ENCODE data around the gene HBB.

- TF ChIP-seq CTCF (conservative IDR thresholded peaks at IDR 0.05 in 1 of 2, IDR thresholded peaks at IDR 0.05 in 1 of 2; ENCODE audit: low read depth in 1 of 2, low read length in 2 of 2) (no peak), EZH2 (IDR thresholded peaks at IDR 0.05; ENCODE audit: low read length, missing control alignments) (no peak)
These were observed 39.0 kb upstream of the HBB start for GRCh38 chr11:5265832-5266231.

Data from fibroblast of lung (primary cell).